ENCODE measurements around the gene CA7. TPM values are rescaled to one million over a fixed set of nuclear protein-coding genes. Genes with fewer than 3 reads are reported as not detected.

Gene CA7
- polyA plus RNA-seq, 1 donor from 2014 or later, result not detected

DNA sequence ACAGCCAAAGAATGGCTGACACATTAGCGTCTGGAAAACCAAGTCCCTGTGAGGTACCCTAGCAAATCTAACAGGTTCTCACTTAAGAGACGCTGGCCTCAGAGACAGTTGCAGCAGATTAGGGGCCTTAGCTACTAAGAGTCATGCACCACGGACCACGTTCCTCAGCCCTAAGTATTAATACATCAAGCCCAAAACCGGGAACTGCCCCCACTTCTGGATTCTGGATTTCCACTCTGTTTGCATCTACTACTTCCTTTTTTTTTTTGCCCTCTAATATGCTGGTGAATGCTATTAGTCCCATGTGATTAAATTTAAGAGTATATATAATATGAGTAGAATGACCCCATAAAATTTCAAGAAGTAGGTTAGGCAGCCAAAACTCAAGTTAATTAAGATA, 42.1 kb upstream of the CA7 start:
- Histone ChIP-seq H4K20me1 (ENCODE audit: insufficient read depth) (no peaks in the 10 kb centered on the region), H3K27me3 (ENCODE audit: insufficient read depth, low read depth, low read length) (no peaks in the 10 kb centered on the region), H3K27ac (ENCODE audit: low read length) (no peak overlapping the region), H3K4me2 (ENCODE audit: low read length) (no peak overlapping the region), H3K9me2 (ENCODE audit: insufficient read depth, low read length) (no peaks in the 10 kb centered on the region), H3K4me3 (ENCODE audit: low read length) (no peak overlapping the region), H3K79me2 (replicated peaks; ENCODE audit: insufficient read depth, low read length) (no peaks in the 10 kb centered on the region), H3F3A (ENCODE audit: insufficient read depth, low read length, poor library complexity, severe bottlenecking) (no peaks in the 10 kb centered on the region), H3K9ac (ENCODE audit: low read length) (no peak overlapping the region), H3K36me3 (ENCODE audit: insufficient read depth, low read length) (peaks cover 4% of the 10 kb centered on the region), H2AFZ (ENCODE audit: low read depth, low read length) (no peak overlapping the region), H3K9me3 (ENCODE audit: low read length) (no peaks in the 10 kb centered on the region)
- TF ChIP-seq POLR2AphosphoS5 (IDR thresholded peaks at IDR 0.05) (no peak), TAF1 (IDR thresholded peaks at IDR 0.05; ENCODE audit: low read depth) (no peak), EP300 (conservative IDR thresholded peaks at IDR 0.05; ENCODE audit: poor library complexity, severe bottlenecking) (no peak), SMC3 (conservative IDR thresholded peaks at IDR 0.05; ENCODE audit: poor library complexity) (no peak), EZH2 (IDR thresholded peaks at IDR 0.05; ENCODE audit: borderline replicate concordance, insufficient read depth, low read length, poor library complexity, severe bottlenecking) (no peak), MXI1 (conservative IDR thresholded peaks at IDR 0.05; ENCODE audit: poor library complexity, severe bottlenecking) (no peak), RAD21 (conservative IDR thresholded peaks at IDR 0.05) (no peak)
- TF ChIP-seq, protein P1, sequence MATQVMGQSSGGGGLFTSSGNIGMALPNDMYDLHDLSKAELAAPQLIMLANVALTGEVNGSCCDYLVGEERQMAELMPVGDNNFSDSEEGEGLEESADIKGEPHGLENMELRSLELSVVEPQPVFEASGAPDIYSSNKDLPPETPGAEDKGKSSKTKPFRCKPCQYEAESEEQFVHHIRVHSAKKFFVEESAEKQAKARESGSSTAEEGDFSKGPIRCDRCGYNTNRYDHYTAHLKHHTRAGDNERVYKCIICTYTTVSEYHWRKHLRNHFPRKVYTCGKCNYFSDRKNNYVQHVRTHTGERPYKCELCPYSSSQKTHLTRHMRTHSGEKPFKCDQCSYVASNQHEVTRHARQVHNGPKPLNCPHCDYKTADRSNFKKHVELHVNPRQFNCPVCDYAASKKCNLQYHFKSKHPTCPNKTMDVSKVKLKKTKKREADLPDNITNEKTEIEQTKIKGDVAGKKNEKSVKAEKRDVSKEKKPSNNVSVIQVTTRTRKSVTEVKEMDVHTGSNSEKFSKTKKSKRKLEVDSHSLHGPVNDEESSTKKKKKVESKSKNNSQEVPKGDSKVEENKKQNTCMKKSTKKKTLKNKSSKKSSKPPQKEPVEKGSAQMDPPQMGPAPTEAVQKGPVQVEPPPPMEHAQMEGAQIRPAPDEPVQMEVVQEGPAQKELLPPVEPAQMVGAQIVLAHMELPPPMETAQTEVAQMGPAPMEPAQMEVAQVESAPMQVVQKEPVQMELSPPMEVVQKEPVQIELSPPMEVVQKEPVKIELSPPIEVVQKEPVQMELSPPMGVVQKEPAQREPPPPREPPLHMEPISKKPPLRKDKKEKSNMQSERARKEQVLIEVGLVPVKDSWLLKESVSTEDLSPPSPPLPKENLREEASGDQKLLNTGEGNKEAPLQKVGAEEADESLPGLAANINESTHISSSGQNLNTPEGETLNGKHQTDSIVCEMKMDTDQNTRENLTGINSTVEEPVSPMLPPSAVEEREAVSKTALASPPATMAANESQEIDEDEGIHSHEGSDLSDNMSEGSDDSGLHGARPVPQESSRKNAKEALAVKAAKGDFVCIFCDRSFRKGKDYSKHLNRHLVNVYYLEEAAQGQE (IDR thresholded peaks at IDR 0.05; ENCODE audit: borderline replicate concordance), result no peak
- TF ChIP-seq, protein P2, sequence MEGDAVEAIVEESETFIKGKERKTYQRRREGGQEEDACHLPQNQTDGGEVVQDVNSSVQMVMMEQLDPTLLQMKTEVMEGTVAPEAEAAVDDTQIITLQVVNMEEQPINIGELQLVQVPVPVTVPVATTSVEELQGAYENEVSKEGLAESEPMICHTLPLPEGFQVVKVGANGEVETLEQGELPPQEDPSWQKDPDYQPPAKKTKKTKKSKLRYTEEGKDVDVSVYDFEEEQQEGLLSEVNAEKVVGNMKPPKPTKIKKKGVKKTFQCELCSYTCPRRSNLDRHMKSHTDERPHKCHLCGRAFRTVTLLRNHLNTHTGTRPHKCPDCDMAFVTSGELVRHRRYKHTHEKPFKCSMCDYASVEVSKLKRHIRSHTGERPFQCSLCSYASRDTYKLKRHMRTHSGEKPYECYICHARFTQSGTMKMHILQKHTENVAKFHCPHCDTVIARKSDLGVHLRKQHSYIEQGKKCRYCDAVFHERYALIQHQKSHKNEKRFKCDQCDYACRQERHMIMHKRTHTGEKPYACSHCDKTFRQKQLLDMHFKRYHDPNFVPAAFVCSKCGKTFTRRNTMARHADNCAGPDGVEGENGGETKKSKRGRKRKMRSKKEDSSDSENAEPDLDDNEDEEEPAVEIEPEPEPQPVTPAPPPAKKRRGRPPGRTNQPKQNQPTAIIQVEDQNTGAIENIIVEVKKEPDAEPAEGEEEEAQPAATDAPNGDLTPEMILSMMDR (IDR thresholded peaks at IDR 0.05; ENCODE audit: poor library complexity, severe bottlenecking), result no peak

DNA sequence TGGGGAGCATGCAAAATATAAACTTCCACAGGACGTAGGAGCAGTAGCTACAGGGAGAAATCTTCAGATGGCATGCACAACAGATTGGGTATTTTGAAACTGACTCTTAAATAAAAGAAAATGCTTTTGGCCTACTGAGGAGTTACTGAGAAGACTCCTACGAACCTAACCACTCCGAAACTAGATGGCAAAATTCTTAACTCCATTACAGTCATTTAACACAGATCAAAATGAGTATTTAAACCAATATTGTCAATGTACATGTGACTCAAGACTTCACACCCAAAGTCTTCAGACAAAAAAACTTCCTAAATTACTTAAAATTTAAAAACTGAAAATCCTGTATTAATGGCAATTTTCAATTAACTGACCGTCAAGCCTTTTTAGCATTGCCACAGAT, 34.4 kb upstream of the CA7 start:
- Histone ChIP-seq H3K27me3 (ENCODE audit: insufficient read depth, low read depth, low read length) (no peaks in the 10 kb centered on the region), H3K9me2 (ENCODE audit: insufficient read depth, low read length) (no peaks in the 10 kb centered on the region), H3K27ac (ENCODE audit: low read length) (no peak overlapping the region), H3K4me2 (ENCODE audit: low read length) (no peak overlapping the region), H3K9me3 (ENCODE audit: low read length) (no peaks in the 10 kb centered on the region), H4K20me1 (ENCODE audit: insufficient read depth) (no peaks in the 10 kb centered on the region), H3F3A (ENCODE audit: insufficient read depth, low read length, poor library complexity, severe bottlenecking) (no peaks in the 10 kb centered on the region), H3K9ac (ENCODE audit: low read length) (no peak overlapping the region), H3K4me3 (ENCODE audit: low read length) (no peak overlapping the region), H2AFZ (ENCODE audit: low read depth, low read length) (no peak overlapping the region), H3K79me2 (replicated peaks; ENCODE audit: insufficient read depth, low read length) (no peaks in the 10 kb centered on the region), H3K36me3 (ENCODE audit: insufficient read depth, low read length) (no peaks in the 10 kb centered on the region)
- no peak for TF ChIP-seq POLR2AphosphoS5 (IDR thresholded peaks at IDR 0.05)
- no peak for TF ChIP-seq MXI1 (conservative IDR thresholded peaks at IDR 0.05; ENCODE audit: poor library complexity, severe bottlenecking)
- TF ChIP-seq, protein P2 (IDR thresholded peaks at IDR 0.05; ENCODE audit: poor library complexity, severe bottlenecking), result no peak
- TF ChIP-seq EP300 (conservative IDR thresholded peaks at IDR 0.05; ENCODE audit: poor library complexity, severe bottlenecking), result no peak
- TF ChIP-seq, protein P1 (IDR thresholded peaks at IDR 0.05; ENCODE audit: borderline replicate concordance), result no peak
- no peak for TF ChIP-seq RAD21 (conservative IDR thresholded peaks at IDR 0.05)
